SK-N-SH (cell line): Measurements from ENCODE around the gene RABGGTA. TPM values are rescaled to one million over a fixed set of nuclear protein-coding genes. Genes with fewer than 3 reads are reported as not detected.

Source experiments
- CTCF ChIA-PET: fragments of 300-600, 350-600 bp; formaldehyde crosslinking; extraction: SDS; loops from one replicate; lab custom pipeline; 2021; lab: Yijun Ruan, JAX
- POLR2A ChIA-PET: fragments of 350-600 bp; sonication (Branson Sonifier 250); formaldehyde crosslinking; extraction: SDS; loops from one replicate; lab custom pipeline; 2020; ENCODE audit warnings: antibody characterized with exemption, inconsistent platforms; lab: Yijun Ruan, JAX
- DNase-seq: peaks from one replicate; pipeline ENCODE4 v3.0.0; 2012
- H2AFZ ChIP-seq: fragments of 200-600 bp; sonication (generic); 2 replicates; pipeline ENCODE4 v1.8.1; 2016; ENCODE audit warnings: antibody characterized with exemption, mild to moderate bottlenecking, low read depth
- H3F3A ChIP-seq: fragments of 200-600 bp; sonication (generic); replicated peaks from 2 replicates; pipeline ENCODE3; 2016; ENCODE audit warnings: antibody characterized with exemption, mild to moderate bottlenecking; ENCODE audit not compliant: insufficient read depth
- H3K27ac ChIP-seq, 2 experiments: fragments of 200-500 bp in 1 of 2; fragments of 200-600 bp in 1 of 2; sonication (Bioruptor generic) in 1 of 2; sonication (generic), shearing (Covaris generic) in 1 of 2; 2 replicates each; pipeline versions ENCODE4 v1.5.1 to v1.6.1; 2014 to 2016; ENCODE audit warnings: low read depth in 2 of 2, inconsistent platforms in 1 of 2, low read length in 1 of 2, mild to moderate bottlenecking in 1 of 2, mixed read lengths in 1 of 2
- H3K27me3 ChIP-seq: fragments of 200-600 bp; sonication (generic), shearing (Covaris generic); 2 replicates; pipeline ENCODE4 v1.6.1; 2016; ENCODE audit warnings: mixed run types; ENCODE audit not compliant: insufficient read depth
- H3K36me3 ChIP-seq, 2 experiments: fragments of 200-500 bp in 1 of 2; fragments of 200-600 bp in 1 of 2; sonication (Bioruptor generic) in 1 of 2; sonication (generic) in 1 of 2; replicated peaks in 1 of 2; 2 replicates each; pipeline versions ENCODE3 to v1.5.1; 2014 to 2016; ENCODE audit warnings: low read length in 1 of 2, mild to moderate bottlenecking in 1 of 2; ENCODE audit not compliant: insufficient read depth in 2 of 2, control insufficient read depth in 1 of 2
- H3K4me1 ChIP-seq, 2 experiments: fragments of 200-500 bp in 1 of 2; fragments of 200-600 bp in 1 of 2; sonication (Bioruptor generic) in 1 of 2; sonication (generic), shearing (Covaris generic) in 1 of 2; 2 replicates each; pipeline versions ENCODE4 v1.5.1 to v1.6.1; 2014 to 2016; ENCODE audit warnings: low read depth in 1 of 2, low read length in 1 of 2, mixed run types in 1 of 2; ENCODE audit not compliant: insufficient read depth in 2 of 2, control insufficient read depth in 1 of 2
- H3K4me2 ChIP-seq: fragments of 200-600 bp; sonication (generic), shearing (Covaris generic); 2 replicates; pipeline ENCODE4 v1.6.1; 2017; ENCODE audit warnings: mixed run types
- H3K4me3 ChIP-seq, 2 experiments: fragments of 200-500 bp in 1 of 2; fragments of 200-600 bp in 1 of 2; sonication (Bioruptor generic) in 1 of 2; sonication (generic), shearing (Covaris generic) in 1 of 2; 2 replicates each; pipeline versions ENCODE4 v1.5.1 to v1.8.1; 2014 to 2016; ENCODE audit warnings: low read depth in 2 of 2, inconsistent platforms in 1 of 2, low read length in 1 of 2, mild to moderate bottlenecking in 1 of 2, mixed read lengths in 1 of 2, moderate library complexity in 1 of 2
- H3K79me2 ChIP-seq: fragments of 200-600 bp; sonication (generic); 2 replicates; pipeline ENCODE4 v1.8.1; 2017; ENCODE audit warnings: mild to moderate bottlenecking; ENCODE audit not compliant: insufficient read depth
- H3K9ac ChIP-seq: fragments of 200-600 bp; sonication (generic); 2 replicates; pipeline ENCODE4 v1.6.1; 2017; ENCODE audit warnings: mixed run types
- H3K9me2 ChIP-seq: fragments of 200-600 bp; sonication (generic); 2 replicates; pipeline ENCODE4 v1.6.1; 2017; ENCODE audit warnings: mixed run types
- H3K9me3 ChIP-seq: fragments of 200-600 bp; sonication (generic); 2 replicates; pipeline ENCODE4 v1.6.1; 2017; ENCODE audit warnings: mixed run types, mild to moderate bottlenecking, moderate library complexity
- H4K20me1 ChIP-seq: fragments of 200-600 bp; sonication (generic); 2 replicates; pipeline ENCODE4 v1.6.1; 2017; ENCODE audit warnings: mild to moderate bottlenecking, mixed run types; ENCODE audit not compliant: insufficient read depth
- CHD2 ChIP-seq: fragments of 150-350 bp; IDR thresholded peaks from 2 replicates; pipeline ENCODE4 v1.6.1; 2018; ENCODE audit warnings: low read length; ENCODE audit not compliant: partially characterized antibody
- FOSL2 ChIP-seq: IDR thresholded peaks from 2 replicates; pipeline ENCODE4 v1.4.0; 2012; ENCODE audit warnings: low read depth, mild to moderate bottlenecking, moderate library complexity, borderline replicate concordance
- FOXJ3 ChIP-seq: sonication (generic); formaldehyde crosslinking; IDR thresholded peaks from 2 replicates; pipeline ENCODE4 v1.5.1; 2020; ENCODE audit warnings: mild to moderate bottlenecking, missing genetic modification reagents
- GATA2 ChIP-seq: sonication (generic); formaldehyde crosslinking; IDR thresholded peaks from 2 replicates; pipeline ENCODE4 v1.5.0; 2020; ENCODE audit warnings: mild to moderate bottlenecking, missing genetic modification reagents
- NFIC ChIP-seq: IDR thresholded peaks from 2 replicates; pipeline ENCODE4 v1.4.0; 2012; ENCODE audit warnings: borderline replicate concordance
- RCOR1 ChIP-seq: fragments of 150-350 bp; IDR thresholded peaks from 2 replicates; pipeline ENCODE4 v1.6.1; 2017; ENCODE audit warnings: antibody characterized with exemption, low read length
- RFX5 ChIP-seq: IDR thresholded peaks from 2 replicates; pipeline ENCODE4 v1.6.1; 2012; ENCODE audit warnings: mild to moderate bottlenecking, improper control_type of control experiment, low read length
- RXRA ChIP-seq: IDR thresholded peaks from 2 replicates; pipeline ENCODE4 v1.4.0; 2012; ENCODE audit warnings: low read depth, mild to moderate bottlenecking, borderline replicate concordance
- YY1 ChIP-seq: IDR thresholded peaks from 2 replicates; pipeline ENCODE4 v1.4.0; 2012; ENCODE audit warnings: low read depth, mild to moderate bottlenecking
- WGBS: methylation state at CpG from one replicate; pipeline ENCODE4 v1.1.6; 2017; ENCODE audit warnings: low lambda C conversion rate; 5-methylcytosine and 5-hydroxymethylcytosine counted together
- polyA plus RNA-seq, 3 experiments: library from polyadenylated mRNA; depleted of rRNA; stranded (reverse); fragments of >200 nt; gene quantifications; 2 replicates each; pipeline ENCODE4 v1.2.3, GENCODE V29; 2012
- TF ChIP-seq, protein P1 (sequence below): IDR thresholded peaks from 2 replicates; pipeline ENCODE4; 2012
- TF ChIP-seq, protein P2 (sequence below): fragments of 200-600 bp; sonication (generic); IDR thresholded peaks from 2 replicates; pipeline ENCODE4 v1.6.1; 2017; ENCODE audit warnings: antibody characterized with exemption, mild to moderate bottlenecking, moderate library complexity

The RABGGTA gene
- polyA plus RNA-seq, 1 of the 3 experiments (the other 2 are of a cell fraction) = 59.4 TPM

DNA sequence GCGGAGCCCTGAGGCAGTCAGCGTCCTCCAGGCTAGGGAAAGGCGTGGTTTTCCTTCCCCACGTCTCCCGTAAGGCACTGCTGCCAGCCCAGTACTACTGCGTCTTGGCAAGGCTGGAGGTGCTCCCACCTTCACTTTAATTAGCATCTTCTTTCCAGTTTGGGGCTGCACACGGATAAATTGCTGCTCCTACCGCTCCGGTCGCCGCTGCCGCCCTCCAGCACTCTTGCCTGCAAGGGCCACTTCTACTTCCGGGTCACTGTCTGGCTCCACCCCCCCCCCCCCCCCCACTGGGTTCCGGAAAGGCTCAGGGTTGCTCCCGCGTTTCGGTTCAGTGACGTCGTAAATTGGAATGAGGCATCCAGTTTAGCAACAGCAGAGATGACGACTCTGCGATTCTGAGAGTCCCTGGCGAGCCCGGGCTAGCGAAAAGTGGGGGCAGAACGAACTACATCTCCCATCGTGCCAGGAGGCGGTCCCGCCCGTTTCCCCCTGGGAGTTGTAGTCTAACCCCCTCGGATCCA, 39.2 kb downstream of the RABGGTA start, which contains the start of gene NEDD8 (continued):
- TF ChIP-seq FOXJ3 (CRISPR knock-in tag) (no peak), RCOR1 (no peak), CHD2 (peak; percentile 55), GATA2 (no peak), RFX5 (no peak), NFIC (no peak)
- TF ChIP-seq, protein P1, sequence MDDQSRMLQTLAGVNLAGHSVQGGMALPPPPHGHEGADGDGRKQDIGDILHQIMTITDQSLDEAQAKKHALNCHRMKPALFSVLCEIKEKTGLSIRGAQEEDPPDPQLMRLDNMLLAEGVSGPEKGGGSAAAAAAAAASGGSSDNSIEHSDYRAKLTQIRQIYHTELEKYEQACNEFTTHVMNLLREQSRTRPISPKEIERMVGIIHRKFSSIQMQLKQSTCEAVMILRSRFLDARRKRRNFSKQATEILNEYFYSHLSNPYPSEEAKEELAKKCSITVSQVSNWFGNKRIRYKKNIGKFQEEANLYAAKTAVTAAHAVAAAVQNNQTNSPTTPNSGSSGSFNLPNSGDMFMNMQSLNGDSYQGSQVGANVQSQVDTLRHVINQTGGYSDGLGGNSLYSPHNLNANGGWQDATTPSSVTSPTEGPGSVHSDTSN = no peak
- TF ChIP-seq, protein P2, sequence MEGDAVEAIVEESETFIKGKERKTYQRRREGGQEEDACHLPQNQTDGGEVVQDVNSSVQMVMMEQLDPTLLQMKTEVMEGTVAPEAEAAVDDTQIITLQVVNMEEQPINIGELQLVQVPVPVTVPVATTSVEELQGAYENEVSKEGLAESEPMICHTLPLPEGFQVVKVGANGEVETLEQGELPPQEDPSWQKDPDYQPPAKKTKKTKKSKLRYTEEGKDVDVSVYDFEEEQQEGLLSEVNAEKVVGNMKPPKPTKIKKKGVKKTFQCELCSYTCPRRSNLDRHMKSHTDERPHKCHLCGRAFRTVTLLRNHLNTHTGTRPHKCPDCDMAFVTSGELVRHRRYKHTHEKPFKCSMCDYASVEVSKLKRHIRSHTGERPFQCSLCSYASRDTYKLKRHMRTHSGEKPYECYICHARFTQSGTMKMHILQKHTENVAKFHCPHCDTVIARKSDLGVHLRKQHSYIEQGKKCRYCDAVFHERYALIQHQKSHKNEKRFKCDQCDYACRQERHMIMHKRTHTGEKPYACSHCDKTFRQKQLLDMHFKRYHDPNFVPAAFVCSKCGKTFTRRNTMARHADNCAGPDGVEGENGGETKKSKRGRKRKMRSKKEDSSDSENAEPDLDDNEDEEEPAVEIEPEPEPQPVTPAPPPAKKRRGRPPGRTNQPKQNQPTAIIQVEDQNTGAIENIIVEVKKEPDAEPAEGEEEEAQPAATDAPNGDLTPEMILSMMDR = no peak

DNA sequence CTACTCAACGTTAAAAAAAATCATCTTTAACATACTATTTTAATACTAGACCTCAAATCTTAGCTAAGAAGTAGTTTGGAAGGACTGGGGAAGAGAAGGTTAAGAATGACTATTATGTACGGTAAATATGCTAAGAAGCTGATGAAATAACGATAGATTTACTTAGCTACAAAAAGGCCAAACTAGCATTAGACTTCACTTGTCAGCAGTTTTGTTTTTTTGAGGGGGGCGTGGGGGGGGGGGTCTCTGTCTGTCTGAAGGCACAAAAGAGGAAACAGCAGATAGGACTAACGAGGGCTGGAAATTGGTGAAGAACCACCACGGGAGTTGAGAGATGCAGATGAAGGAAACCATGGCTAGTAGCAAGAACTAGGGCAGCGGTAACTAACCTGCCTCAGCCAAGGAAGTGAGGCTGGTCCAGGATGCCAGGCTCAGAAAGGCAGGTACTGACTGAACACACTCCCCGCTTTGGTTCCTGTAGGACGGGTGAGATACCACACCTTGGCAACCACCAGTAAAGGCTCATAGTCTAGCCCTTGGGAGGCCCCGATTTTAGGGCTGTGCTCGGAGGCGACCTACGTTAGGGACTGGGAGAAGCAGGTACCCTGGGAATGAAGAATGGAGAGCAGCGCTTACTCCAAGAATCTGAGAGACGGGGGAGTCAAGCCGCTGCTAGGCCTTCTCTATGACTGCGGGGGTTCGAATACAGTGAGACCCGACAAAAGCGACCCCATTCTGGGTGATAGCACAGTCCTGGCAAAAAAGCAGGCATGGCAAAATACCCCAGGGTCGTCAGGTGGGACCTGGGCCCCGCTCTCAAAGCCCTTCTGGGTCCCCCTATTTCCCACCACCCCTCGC, 39.9 kb downstream of the RABGGTA start:
- peaks cover 92% of the 10 kb centered on the region for H3K79me2 ChIP-seq
- DNase-seq = peak; percentile 57
- TF ChIP-seq FOSL2 (no peak), RXRA (no peak), CHD2 (no peak), YY1 (no peak)
- no peaks in the 10 kb centered on the region for H3K9me2 ChIP-seq
- H3K4me2 ChIP-seq = peak overlapping the region; percentile 91
- H3K4me1 ChIP-seq = peaks cover 19 to 24% of the 10 kb centered on the region in 2 experiments; a peak in 3 of 4 replicates
- H3K9me3 ChIP-seq = no peaks in the 10 kb centered on the region
- H3K9ac ChIP-seq = peak overlapping the region; percentile 82
- H3K27ac ChIP-seq = peak overlapping the region; percentile 89 to 99
- ChIA-PET CTCF (interaction anchor here (0.8 to 1.6 kb wide), 4 partner anchors 9 to 66 kb away, joined by 4 to 6 read pairs (median 4); partner anchors contain the start of gene MDP1), POLR2A (interaction anchor here (0.6 to 1.6 kb wide), 3 partner anchors 10 to 123 kb away, joined by 3 to 7 read pairs (median 4); partner anchors contain the start of gene TINF2)
- H3K27me3 ChIP-seq = no peaks in the 10 kb centered on the region
- 15% methylated on average over 13 of the region's 23 CpGs for WGBS
- peaks cover 29 to 31% of the 10 kb centered on the region in 2 experiments for H3K36me3 ChIP-seq
- peak overlapping the region; percentile 80; the same call in 1 of the 2 replicates for H2AFZ ChIP-seq
- peaks cover 12% of the 10 kb centered on the region for H3F3A ChIP-seq
- peaks cover 5% of the 10 kb centered on the region for H4K20me1 ChIP-seq
- H3K4me3 ChIP-seq = peak overlapping the region; percentile 82 to 93
